Measurements from ENCODE around the gene BCAS1.

The BCAS1 gene

GRCh38 chr20:54020868-54021267, 49.5 kb downstream of the BCAS1 start:
- Histone ChIP-seq H3K27me3 (ENCODE audit: insufficient read depth, poor library complexity, severe bottlenecking) (no peaks in the 10 kb centered on the region), H3K4me3 (replicated peaks; ENCODE audit: insufficient read depth, low read length) (no peak overlapping the region), H3K27ac (replicated peaks) (no peak overlapping the region)
- TF ChIP-seq CTCF (IDR thresholded peaks at IDR 0.05; ENCODE audit: insufficient read depth, low read length), result no peak
- no peak for TF ChIP-seq POLR2AphosphoS5 (IDR thresholded peaks at IDR 0.05; ENCODE audit: low read depth)
- TF ChIP-seq SPI1 (IDR thresholded peaks at IDR 0.05; ENCODE audit: borderline replicate concordance, low read depth), result no peak
- no peak for TF ChIP-seq GABPA (IDR thresholded peaks at IDR 0.05; ENCODE audit: low read depth)
- no peak for TF ChIP-seq REST (IDR thresholded peaks at IDR 0.05; ENCODE audit: insufficient replicate concordance, low read depth)
- DNase-seq (ENCODE audit: low read depth in 1 of 2, low spot score in 1 of 2), result no peak

GRCh38 chr20:54020348-54020747, 50.0 kb downstream of the BCAS1 start:
- no peak overlapping the region for H3K27ac ChIP-seq (replicated peaks)
- H3K4me3 ChIP-seq (replicated peaks; ENCODE audit: insufficient read depth, low read length), result no peak overlapping the region
- no peaks in the 10 kb centered on the region for H3K27me3 ChIP-seq (ENCODE audit: insufficient read depth, poor library complexity, severe bottlenecking)
- DNase-seq (ENCODE audit: low read depth in 1 of 2, low spot score in 1 of 2), result no peak
- no peak for TF ChIP-seq GABPA (IDR thresholded peaks at IDR 0.05; ENCODE audit: low read depth)
- no peak for TF ChIP-seq POLR2AphosphoS5 (IDR thresholded peaks at IDR 0.05; ENCODE audit: low read depth)

- H3K4me3 ChIP-seq (replicated peaks; ENCODE audit: insufficient read depth, low read length), result no peak overlapping the region
- TF ChIP-seq CTCF (IDR thresholded peaks at IDR 0.05; ENCODE audit: insufficient read depth, low read length) (no peak), POLR2AphosphoS5 (IDR thresholded peaks at IDR 0.05; ENCODE audit: low read depth) (no peak), REST (IDR thresholded peaks at IDR 0.05; ENCODE audit: insufficient replicate concordance, low read depth) (no peak), SPI1 (IDR thresholded peaks at IDR 0.05; ENCODE audit: borderline replicate concordance, low read depth) (no peak), GABPA (IDR thresholded peaks at IDR 0.05; ENCODE audit: low read depth) (no peak)
- H3K27me3 ChIP-seq (ENCODE audit: insufficient read depth, poor library complexity, severe bottlenecking), result no peaks in the 10 kb centered on the region
- DNase-seq (ENCODE audit: low read depth in 1 of 2, low spot score in 1 of 2), result no peak
- H3K27ac ChIP-seq (replicated peaks), result no peak overlapping the region
Observed at GRCh38 chr20:54019585-54019984, 50.8 kb downstream of the BCAS1 start.

- Histone ChIP-seq H3K4me3 (replicated peaks; ENCODE audit: insufficient read depth, low read length) (no peak overlapping the region), H3K27ac (replicated peaks) (no peak overlapping the region), H3K27me3 (ENCODE audit: insufficient read depth, poor library complexity, severe bottlenecking) (no peaks in the 10 kb centered on the region)
- no peak for DNase-seq (ENCODE audit: low read depth in 1 of 2, low spot score in 1 of 2)
- TF ChIP-seq GABPA (IDR thresholded peaks at IDR 0.05; ENCODE audit: low read depth) (no peak), POLR2AphosphoS5 (IDR thresholded peaks at IDR 0.05; ENCODE audit: low read depth) (no peak), REST (IDR thresholded peaks at IDR 0.05; ENCODE audit: insufficient replicate concordance, low read depth) (no peak), SPI1 (IDR thresholded peaks at IDR 0.05; ENCODE audit: borderline replicate concordance, low read depth) (no peak), CTCF (IDR thresholded peaks at IDR 0.05; ENCODE audit: insufficient read depth, low read length) (no peak)
Observed at GRCh38 chr20:54019127-54019526, 51.3 kb downstream of the BCAS1 start.
